Heart left ventricle (tissue), 13 donors: Measurements from ENCODE around the gene CEMIP2.

Experiments
- CTCF ChIP-seq, 12 donors: fragments of 200-600 bp; sonication (generic) in 4 of 12; IDR thresholded peaks; one replicate each; pipeline versions ENCODE4 v1.5.0 to v1.8.0; 2018 to 2022; ENCODE audit warnings: antibody characterized with exemption in 12 of 12, mild to moderate bottlenecking in 5 of 12
- POLR2A ChIP-seq, 2 donors: fragments of 450-650 bp; IDR thresholded peaks; one replicate each; pipeline ENCODE4 v1.6.1; 2017; ENCODE audit warnings: antibody characterized with exemption in 2 of 2, mild to moderate bottlenecking in 2 of 2, moderate library complexity in 2 of 2
- donor health status: ischemic (EF 13 %, LVEDD 7.1; RV severe dilation, severe dysfunction).
- donor health status: DM: no; HTN: yes; CAD: no.
- donor health status: DM: no; HTN: no; CAD: no.
- donor health status: ischemic (EF 25% LVEDD 6.9; RV normal size, moderate dysfunction).
- donor health status: ischemic (EF 25% LVEDD 5.7; RV mildly dilated, moderate dysfunction).
- donor health status: ischemic (EF 35%, LVEDD 5.7; RV mildly dilated, moderate dysfunction).
- donor health status: nonischemic (EF 11% LVEDD 7.7; RV severe dilation, severe dysfunction).
- donor health status: DM: yes; HTN: yes; CAD: no.
- donor health status: PGD.
- donor health status: ischemic (EF 29% LVEDD 5.4; RV normal size, mild dysfunction).
- donor health status: nonischemic (EF 23%, LVEDD 6.1; RV moderate dilation, normal function).

DNA sequence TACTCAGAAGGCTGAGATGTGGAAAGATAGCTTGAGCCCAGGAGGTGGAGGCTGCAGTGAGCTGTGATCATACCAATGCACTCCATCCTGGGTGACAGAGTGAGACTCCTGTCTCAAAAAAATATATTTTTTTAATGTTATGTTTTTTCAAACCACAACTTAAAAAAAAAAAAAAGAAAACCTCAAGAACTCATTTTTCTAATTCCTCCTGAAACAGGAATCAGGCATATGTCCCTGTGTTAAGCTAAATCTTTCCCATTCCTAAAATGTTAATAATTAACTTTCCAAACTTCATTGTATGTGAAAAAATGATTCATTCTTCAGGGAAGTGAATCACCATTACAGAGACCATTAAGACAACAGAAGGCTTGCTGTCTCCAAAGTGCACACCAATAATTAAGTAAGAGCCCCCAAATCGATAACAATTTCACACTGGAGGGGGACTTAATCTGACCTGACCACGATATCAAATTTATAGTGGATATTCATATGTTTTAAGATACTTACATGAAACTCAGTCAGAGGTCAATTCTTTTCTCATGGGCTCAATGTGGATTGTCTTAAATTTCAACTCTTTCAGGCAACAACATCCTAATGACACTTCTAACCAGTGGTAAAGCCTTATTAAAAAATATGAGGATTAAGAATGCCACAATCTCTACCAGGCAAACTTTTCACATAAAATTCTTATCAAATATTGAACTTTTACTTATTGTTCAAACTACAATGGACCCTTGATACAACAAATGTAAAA lies 5.2 kb downstream of the CEMIP2 start:
- TF ChIP-seq CTCF (IDR thresholded peaks at IDR 0.05) (no peak), POLR2A (IDR thresholded peaks at IDR 0.05) (no peak)
